Stimulated activated CD4-positive, alpha-beta T cell treated with anti-CD3 and anti-CD28 coated beads, Interleukin-2, amount 100 ng/mL, for 24 hours (primary cell): ENCODE results near the gene SLIT3.

Source experiments
- DNase-seq, 2 donors: peaks; one replicate each; pipeline ENCODE4 v3.0.0-alpha.2; 2020

The SLIT3 gene

DNA sequence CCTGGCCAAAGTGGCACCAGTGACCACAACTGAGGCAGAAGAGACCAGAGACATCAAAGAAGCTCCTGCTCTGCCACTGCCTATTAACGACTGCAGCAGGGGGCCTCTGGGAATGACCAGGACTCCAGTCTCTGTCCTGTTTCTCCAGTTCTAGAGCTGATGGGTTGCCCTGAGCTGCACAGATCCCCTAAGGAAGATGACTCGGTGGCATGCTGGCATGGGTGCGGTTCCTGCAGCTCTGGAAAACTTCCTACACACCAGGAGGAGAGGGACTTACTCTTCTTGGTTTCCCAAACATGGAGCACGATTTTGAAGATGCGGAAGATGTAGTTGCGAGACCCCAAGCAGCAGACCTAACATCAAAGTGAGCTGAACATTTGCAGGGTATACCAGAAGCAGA is 2.7 kb downstream of the SLIT3 start:
- DNase-seq: no peak

GRCh38 chr5:169296419-169297143 is 4.4 kb downstream of the SLIT3 start:
- DNase-seq: no peak

DNA sequence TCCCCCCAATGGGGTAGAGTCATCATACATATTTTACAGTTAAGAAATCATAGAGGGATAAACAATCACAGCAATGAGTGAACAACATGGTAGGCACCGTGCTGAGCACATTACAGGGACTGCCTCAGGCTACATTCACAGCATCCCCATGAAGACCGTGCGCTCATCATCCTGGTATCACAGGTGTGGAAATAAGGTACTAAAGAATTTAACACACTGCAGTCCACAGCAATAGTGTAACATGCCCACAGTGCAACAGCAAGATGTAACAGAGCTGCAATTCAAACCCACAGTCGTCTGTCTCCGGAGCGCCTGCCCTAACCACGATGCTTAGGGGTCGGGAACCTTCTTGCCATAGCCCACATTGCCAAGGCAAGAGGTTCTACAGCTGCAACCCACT is 5.6 kb downstream of the SLIT3 start:
- DNase-seq: no peak

DNA sequence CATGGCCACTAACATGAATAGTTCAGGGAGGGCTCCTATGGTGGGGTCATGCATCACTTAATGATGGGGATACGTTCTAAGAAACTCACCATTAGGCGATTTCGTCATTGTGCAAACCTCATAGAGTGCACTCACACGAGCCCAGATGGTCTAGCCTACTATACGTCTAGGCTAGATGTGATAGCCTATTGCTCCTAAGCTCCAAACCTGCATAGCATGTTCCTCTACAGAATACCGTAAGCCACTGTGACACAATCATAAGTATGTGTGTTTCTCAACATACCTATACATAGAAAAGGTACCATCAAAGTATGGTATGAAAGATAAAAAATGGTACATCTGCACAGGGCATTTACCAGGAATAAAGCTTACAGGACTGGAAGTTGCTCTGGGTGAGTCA is 6.3 kb downstream of the SLIT3 start:
- DNase-seq: no peak

- no peak for DNase-seq
Observed at GRCh38 chr5:169291877-169292276, 9.1 kb downstream of the SLIT3 start.

DNA sequence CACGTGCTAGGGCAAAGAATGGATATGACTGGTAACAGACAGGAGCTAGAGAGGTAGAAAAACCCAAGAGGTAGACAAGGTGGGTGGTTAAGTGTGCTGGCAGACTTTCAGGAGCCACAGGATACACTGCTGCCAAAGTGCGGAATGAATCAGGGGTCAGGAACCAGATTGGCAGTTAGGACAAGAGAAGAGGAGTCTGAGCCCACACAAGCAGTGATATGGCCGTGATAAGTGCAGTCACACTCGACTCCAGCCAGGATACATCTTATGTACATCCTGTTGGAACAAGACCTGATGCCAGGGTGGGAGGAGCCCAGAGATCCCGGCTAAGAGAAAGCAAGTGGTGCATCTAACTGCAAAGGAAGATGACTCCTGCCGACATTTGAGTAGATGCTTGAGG is 10.0 kb downstream of the SLIT3 start:
- DNase-seq: no peak

- no peak for DNase-seq
Observed at GRCh38 chr5:169289520-169289919, 11.4 kb downstream of the SLIT3 start.

- DNase-seq: no peak
Observed at GRCh38 chr5:169288066-169288930, 12.6 kb downstream of the SLIT3 start.

DNA sequence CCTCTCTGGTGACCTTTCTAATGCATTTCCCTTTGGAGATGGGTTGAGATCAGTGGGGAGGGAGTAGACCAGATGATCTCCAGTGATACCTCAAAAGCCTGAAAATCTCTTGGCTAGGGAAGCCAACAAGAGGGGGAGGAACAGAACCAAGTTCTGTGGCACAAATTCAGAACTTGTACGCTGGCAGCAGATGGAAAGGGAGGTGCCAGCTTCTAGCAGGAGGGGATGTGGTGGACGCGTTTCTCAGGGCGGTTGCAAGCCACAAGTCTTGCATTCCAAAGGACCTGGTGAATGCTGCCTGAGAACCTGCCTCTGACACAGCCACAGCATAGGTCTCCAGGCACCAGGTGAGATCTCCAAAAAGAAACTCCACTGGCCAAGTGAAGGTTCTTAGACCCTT is 13.4 kb downstream of the SLIT3 start:
- no peak for DNase-seq

- no peak for DNase-seq
Observed at GRCh38 chr5:169286572-169287300, 14.2 kb downstream of the SLIT3 start.

DNA sequence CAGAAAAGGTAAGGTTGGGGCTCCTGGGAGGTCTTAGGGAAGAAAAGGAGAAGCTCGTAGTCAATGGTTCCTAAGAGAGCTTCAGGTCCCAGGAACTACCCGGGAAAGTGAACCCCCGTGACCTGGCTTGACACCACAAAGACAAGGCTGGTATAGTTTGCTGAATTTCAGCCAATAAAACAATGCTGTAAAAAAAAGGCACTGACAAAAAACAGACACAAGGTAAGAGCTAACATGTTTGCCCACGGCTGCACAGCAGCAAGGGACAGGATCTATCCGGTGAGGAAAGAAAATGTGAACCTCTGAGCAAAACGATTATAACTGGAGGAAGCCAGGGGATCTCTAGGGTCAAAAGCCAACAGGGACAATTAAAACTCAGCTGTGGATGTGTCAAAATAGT is 17.1 kb downstream of the SLIT3 start:
- DNase-seq: no peak

GRCh38 chr5:169281625-169282024 is 19.3 kb downstream of the SLIT3 start:
- DNase-seq: no peak

- DNase-seq: no peak
Observed at GRCh38 chr5:169280696-169281095, 20.2 kb downstream of the SLIT3 start.

GRCh38 chr5:169280286-169280685 is 20.7 kb downstream of the SLIT3 start:
- no peak for DNase-seq

- no peak for DNase-seq
Observed at GRCh38 chr5:169279125-169279524, 21.8 kb downstream of the SLIT3 start.

GRCh38 chr5:169273881-169274280 is 27.1 kb downstream of the SLIT3 start:
- no peak for DNase-seq

GRCh38 chr5:169273451-169273850 is 27.5 kb downstream of the SLIT3 start:
- no peak for DNase-seq

DNA sequence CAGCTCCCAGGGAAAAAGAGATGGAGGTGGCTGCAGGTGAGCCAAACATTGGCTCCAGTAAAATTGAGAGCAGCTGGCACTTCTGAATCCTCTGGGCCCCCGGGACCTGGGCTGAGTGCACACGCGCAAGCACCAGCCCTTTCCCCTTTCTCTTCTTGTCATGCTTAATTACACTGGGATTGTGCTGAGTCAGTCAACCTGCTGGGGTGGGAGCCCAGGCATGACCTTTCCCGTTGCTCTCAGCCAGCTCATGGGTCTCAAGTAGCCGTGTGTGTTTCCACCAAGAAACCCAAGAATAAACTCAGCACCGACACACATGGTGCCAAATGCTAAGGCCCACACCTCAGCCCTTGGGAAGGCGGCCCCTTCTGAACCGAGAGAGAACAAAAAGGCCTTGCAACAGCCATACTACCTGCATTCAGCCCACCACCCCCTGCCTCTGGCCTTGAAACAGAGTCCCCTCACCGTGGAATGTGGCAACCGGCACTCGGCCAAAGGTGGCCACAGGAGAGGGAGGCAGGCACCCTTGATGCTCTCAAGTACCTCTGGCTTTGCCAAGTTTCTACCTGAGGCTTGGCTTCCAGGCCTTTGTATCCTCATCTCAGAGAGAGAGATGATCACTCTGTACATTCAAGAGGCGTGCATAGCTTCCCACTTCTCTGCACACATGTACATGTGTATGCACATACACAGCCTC is 28.1 kb downstream of the SLIT3 start:
- DNase-seq: no peak

DNA sequence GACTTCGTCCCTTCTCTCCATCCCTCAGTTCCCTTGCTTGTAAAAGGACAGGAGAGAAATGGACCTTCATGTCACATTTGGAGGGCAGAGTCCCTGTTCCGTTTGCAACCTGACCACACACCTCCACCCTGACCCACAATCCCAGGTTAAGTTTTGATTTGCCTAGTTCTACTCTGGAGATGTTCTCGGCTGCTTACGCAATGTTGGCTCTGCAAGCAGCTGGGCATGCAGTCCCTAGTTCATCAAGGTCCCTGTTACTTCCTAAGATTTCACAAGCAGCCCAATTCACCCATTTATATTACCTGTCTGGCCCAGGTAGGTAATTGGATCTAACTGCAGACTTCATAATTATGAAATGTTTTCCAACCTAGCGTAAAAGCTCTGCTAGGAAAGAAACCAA is 28.8 kb downstream of the SLIT3 start:
- no peak for DNase-seq

DNA sequence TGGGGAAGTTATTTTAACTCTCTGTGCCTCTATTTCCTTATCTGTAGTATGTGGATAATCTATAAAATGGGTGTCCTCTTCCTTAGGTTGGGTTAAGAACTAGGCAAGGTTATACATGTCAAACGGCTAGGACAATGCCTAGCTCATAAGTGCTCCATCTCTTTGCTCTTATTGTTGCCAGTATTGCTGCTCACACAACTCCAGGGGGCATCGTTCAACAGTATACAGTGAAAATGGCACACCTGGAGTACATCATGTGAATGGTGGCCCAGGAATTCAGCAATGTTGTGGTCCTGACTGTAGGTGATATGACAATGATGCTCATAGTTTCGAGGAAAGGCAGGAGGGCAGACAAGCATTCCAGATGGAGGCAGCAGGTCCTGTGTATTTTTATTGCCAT is 30.1 kb downstream of the SLIT3 start:
- DNase-seq: no peak

- no peak for DNase-seq
Observed at GRCh38 chr5:169268019-169268418, 32.9 kb downstream of the SLIT3 start.

DNA sequence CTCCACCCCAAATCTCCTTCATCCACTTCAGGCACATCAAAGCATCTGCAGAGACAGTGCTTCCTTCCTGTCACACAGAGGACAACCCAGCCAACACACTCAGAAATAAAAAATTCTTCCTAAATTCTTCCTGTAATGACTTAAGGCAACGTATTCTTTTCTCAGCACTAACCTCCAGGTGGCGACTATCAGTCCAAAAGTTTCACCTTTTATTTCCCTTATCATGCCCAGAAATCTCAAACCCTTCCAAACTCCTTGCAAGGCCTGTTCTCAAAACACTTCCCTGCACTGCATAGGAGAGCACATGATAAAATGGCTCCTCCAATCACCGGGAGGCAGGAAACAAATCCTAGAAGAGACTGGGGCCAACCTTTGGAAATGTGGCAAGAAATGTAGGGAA is 35.1 kb downstream of the SLIT3 start:
- DNase-seq: no peak

DNA sequence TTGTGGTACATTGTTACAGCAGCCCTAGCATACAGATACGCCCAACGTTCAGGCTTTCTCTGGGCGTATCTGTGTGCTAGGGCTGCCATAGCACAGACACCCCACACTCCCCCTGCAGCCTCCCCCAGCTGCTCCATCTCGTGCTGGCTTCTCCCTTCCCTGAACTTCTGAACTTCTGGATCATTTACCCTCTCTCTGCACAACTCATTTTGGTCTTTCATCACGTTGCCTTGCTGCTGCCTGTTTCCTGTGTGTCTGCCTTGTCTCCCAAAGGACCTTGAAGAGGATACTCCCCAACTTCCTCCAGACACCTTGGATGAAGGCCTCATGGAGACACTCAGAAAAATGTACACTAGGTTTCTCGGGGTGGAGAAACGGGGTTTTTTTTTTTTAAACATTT is 37.3 kb downstream of the SLIT3 start:
- no peak for DNase-seq
